Upper lobe of left lung (tissue), 4 donors: ENCODE data around the gene TRIM65.

ENCODE experiments used
- CTCF ChIP-seq, 6 experiments: fragments of 450-650 bp in 4 of 6; fragments of 200-600 bp in 2 of 6; sonication (generic) in 2 of 6; IDR thresholded peaks; one replicate each; pipeline ENCODE4 v1.5.1; 2016 to 2019; ENCODE audit warnings: antibody characterized with exemption in 6 of 6
- EP300 ChIP-seq, 4 donors: sonication (generic); formaldehyde crosslinking; IDR thresholded peaks; one replicate each; pipeline ENCODE4 v1.5.1; 2017; ENCODE audit warnings: antibody characterized with exemption in 4 of 4, control low read depth in 2 of 4
- POLR2A ChIP-seq, 4 donors: fragments of 450-650 bp; IDR thresholded peaks; one replicate each; pipeline ENCODE4 v1.5.1; 2016 to 2017; ENCODE audit warnings: antibody characterized with exemption in 4 of 4, mild to moderate bottlenecking in 2 of 4
- POLR2AphosphoS5 ChIP-seq, 2 donors: sonication (generic); formaldehyde crosslinking; IDR thresholded peaks; one replicate each; pipeline ENCODE4 v1.5.1; 2017; ENCODE audit warnings: antibody characterized with exemption in 2 of 2

- TF ChIP-seq CTCF (IDR thresholded peaks at IDR 0.05) (no peak), POLR2A (IDR thresholded peaks at IDR 0.05) (no peak), POLR2AphosphoS5 (IDR thresholded peaks at IDR 0.05) (no peak), EP300 (IDR thresholded peaks at IDR 0.05) (no peak)
These were observed 5.6 kb downstream of the TRIM65 start for GRCh38 chr17:75891022-75891604.
